HUES64 (cell line): Measurements from ENCODE around the gene PEAK1.
A peak's percentile ranks its signal among the peaks of the same experiment; 100 is the strongest.

Experiments used
- H3K27ac ChIP-seq: 2 replicates; pipeline ENCODE4 v1.7.0; 2013; ENCODE audit warnings: low read depth, low read length, inconsistent platforms
- H3K27me3 ChIP-seq: 2 replicates; pipeline ENCODE4 v1.6.1; 2013; ENCODE audit warnings: mild to moderate bottlenecking, low read length; ENCODE audit not compliant: insufficient read depth
- H3K36me3 ChIP-seq: 2 replicates; pipeline ENCODE4 v1.6.1; 2013; ENCODE audit warnings: mild to moderate bottlenecking, low read length; ENCODE audit not compliant: insufficient read depth
- H3K4me1 ChIP-seq: 2 replicates; pipeline ENCODE4 v1.6.1; 2013; ENCODE audit warnings: mild to moderate bottlenecking, low read length, moderate library complexity; ENCODE audit not compliant: insufficient read depth
- H3K4me3 ChIP-seq: 2 replicates; pipeline ENCODE4 v1.5.1; 2013; ENCODE audit warnings: mild to moderate bottlenecking, low read length, moderate library complexity
- H3K9ac ChIP-seq: 2 replicates; pipeline ENCODE4 v1.6.1; 2013; ENCODE audit warnings: mild to moderate bottlenecking, low read depth, low read length
- H3K9me3 ChIP-seq: 2 replicates; pipeline ENCODE4 v1.6.1; 2013; ENCODE audit warnings: low read depth, low read length; ENCODE audit not compliant: insufficient read depth
- WGBS: fragments of 150-250, 120-280 bp; methylation state at CpG from one replicate; pipeline ENCODE4 v1.1.7; 2013; ENCODE audit warnings: missing lambda C conversion rate; 5-methylcytosine and 5-hydroxymethylcytosine counted together

Gene PEAK1

DNA sequence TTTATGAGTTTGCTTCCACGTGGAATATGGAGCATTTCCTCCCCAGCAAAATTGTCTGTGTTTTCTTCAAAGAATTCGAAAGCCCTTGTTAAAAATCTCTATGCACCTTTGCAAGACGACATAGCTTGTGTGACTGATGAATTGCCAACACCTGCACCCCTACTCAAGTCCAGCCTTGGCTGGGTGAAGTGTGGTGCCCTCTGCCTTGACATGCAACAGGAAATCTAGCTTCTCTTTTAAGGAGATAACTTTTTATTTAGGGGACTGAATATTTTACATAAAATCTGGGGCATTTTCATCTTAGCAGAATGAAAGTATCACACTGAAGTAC lies 1.4 kb upstream of the PEAK1 start:
- H3K9ac ChIP-seq, result peak overlapping the region; percentile 93
- H3K9me3 ChIP-seq, result no peaks in the 10 kb centered on the region
- no peaks in the 10 kb centered on the region for H3K36me3 ChIP-seq
- peaks cover 37% of the 10 kb centered on the region for H3K4me1 ChIP-seq
- peak overlapping the region; percentile 94 for H3K4me3 ChIP-seq
- peak overlapping the region; percentile 92 for H3K27ac ChIP-seq
- H3K27me3 ChIP-seq, result peaks cover 8% of the 10 kb centered on the region
- WGBS, result 2% methylated on average over 3 of the region's 3 CpGs

DNA sequence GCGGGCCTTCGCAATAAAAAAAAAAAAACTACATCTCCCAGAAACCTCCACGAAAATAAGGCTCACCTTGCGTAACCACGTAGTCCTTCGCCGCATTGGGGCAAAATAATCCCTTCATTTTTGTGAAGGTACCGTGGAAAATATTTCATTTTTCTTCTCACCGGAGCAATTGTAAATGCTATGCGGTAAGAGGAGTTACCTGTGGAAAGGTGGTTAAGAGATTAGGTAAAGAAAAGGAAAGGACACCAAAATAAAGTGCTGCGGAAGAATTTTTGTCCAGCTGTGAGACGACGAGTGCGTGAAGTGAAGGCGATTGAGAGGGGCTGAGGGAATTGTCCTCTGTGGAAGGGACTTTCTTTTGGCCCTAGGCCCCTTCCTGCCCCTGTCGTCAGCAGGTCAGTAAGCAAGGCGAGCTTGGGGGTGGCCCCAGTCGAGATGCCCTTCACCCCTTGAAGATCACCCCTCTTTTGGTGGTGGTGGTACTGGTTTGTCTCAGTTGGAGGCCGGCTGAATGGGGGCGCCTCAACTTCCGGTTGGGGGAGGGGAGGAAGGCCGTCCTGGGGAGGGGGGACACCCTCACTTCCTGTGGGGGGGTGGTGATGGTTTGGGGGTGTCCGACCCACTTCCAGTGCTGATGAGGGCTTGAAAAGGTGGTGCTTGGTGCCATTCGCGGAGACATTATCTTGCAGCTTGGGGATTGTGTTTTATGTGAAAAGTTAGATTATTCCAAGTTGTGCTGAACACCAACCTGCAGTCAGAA lies 886 bp upstream of the PEAK1 start, which contains the start of gene HMG20A:
HMG20A (plus strand) TSS at position 279 of the 760 bp plus-strand sequence. CDS start 37,520 bp downstream, outside the sequence.
- Histone ChIP-seq H3K27ac (peak within 1 kb of the TSS; percentile 92), H3K36me3 (no peaks in the 10 kb centered on the region), H3K4me1 (peaks cover 42% of the 10 kb centered on the region), H3K9me3 (no peaks in the 10 kb centered on the region), H3K4me3 (peak within 1 kb of the TSS; percentile 94), H3K27me3 (peaks cover 8% of the 10 kb centered on the region), H3K9ac (peak within 1 kb of the TSS; percentile 93)
- under 1% methylated on average over 24 of the region's 25 CpGs for WGBS

DNA sequence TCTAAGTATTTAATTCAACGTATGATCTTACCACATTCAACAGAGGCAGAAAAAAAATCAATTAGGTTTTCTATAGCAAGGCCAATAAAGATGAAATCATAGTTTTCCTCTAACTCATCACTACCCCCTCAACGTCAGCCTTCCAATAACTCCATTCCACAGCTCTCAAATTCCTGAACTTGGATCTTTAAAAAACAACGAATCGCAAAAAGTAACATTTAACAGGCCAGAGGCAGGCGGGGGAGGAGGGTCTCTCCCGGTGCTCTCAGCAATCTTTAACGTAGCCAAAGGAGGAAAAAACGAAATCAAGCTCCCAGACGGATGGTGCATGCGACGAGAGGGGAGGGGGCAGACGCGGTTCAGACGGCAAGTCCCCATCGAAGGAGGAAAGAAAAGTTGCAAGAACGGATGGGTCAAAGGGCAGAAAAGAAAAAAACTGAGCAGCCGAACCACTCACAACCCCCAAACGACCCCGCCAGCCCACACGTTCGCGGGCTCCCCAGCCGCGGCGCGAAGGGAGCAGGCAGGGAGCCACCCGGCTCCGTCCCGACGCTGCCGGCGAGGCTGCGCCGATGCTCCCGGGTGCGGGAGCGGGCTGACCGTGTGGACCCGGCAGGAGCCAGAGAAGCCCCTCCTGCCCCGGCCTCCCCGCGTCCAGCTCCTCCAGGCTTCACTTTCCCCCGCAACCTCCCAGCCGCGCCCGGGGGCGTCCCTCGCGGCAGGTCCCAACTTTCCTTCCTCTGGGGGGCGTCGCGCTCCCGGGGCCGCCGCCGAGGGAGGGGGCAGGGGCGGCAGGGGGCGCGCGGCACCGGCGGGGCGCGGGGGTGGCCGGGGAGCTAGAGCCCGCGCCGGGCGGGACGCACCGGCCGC lies 703 bp downstream of the PEAK1 start:
- peaks cover 8% of the 10 kb centered on the region for H3K27me3 ChIP-seq
- peaks cover 46% of the 10 kb centered on the region for H3K4me1 ChIP-seq
- H3K36me3 ChIP-seq, result no peaks in the 10 kb centered on the region
- peak overlapping the region; percentile 94 for H3K4me3 ChIP-seq
- H3K9me3 ChIP-seq, result no peaks in the 10 kb centered on the region
- no peak overlapping the region for H3K27ac ChIP-seq
- under 1% methylated on average over 72 of the region's 72 CpGs for WGBS
- H3K9ac ChIP-seq, result peak overlapping the region; percentile 75

DNA sequence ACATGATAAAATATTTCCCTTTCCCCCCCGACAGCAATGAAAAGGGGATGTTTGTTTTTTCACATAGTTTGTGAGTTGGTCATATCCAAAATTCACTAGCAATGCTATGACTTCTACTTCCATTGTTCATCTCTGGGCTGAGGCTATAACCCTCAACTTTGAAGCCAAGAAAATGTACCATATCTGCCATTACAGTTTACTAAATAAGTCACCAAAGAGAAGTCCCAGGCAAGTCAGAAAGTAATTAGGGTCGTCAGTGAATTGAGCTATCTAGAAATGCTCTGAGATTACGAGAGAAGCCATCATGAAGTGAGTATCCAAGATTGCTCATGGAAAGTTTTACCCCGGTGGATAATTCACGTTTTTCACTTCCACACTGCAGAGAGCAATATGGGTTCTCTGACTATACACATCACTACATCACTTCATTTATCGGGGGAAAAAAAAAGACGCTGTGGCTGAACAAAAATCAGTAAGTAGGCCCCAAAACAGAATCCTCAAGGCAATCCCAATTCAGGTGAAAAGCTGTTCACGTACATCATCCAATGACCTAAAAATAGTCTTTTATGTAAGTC lies 1.4 kb downstream of the PEAK1 start:
- Histone ChIP-seq H3K9me3 (no peaks in the 10 kb centered on the region), H3K4me1 (peaks cover 41% of the 10 kb centered on the region), H3K4me3 (peak overlapping the region; percentile 94), H3K27me3 (peaks cover 8% of the 10 kb centered on the region), H3K9ac (peak overlapping the region; percentile 75; the same call in 1 of the 2 replicates), H3K36me3 (no peaks in the 10 kb centered on the region), H3K27ac (no peak overlapping the region)
- 51% methylated on average over 6 of the region's 8 CpGs for WGBS

DNA sequence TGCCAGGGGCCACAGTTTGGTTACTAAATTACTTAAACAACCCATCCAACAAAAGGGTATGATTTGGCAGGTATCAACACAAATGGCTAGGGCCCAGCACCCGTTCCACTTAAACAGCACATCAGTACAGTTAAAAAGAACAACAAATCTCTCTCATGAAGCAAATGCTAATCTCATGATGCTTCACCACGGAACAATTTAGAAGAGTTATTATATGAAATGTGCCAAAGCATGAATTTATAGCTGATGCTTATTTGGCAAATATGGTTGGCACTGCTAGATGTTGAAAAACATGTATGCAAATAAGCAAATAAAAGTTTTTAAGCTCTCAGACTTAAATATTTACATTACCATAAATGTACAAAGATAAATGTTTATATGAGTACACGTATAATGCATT lies 2.3 kb downstream of the PEAK1 start:
- Histone ChIP-seq H3K9ac (no peak overlapping the region), H3K36me3 (no peaks in the 10 kb centered on the region), H3K27me3 (peaks cover 8% of the 10 kb centered on the region), H3K4me3 (no peak overlapping the region), H3K4me1 (peaks cover 40% of the 10 kb centered on the region), H3K27ac (no peak overlapping the region), H3K9me3 (no peaks in the 10 kb centered on the region)
- WGBS, result 81% methylated on average over 3 of the region's 3 CpGs

DNA sequence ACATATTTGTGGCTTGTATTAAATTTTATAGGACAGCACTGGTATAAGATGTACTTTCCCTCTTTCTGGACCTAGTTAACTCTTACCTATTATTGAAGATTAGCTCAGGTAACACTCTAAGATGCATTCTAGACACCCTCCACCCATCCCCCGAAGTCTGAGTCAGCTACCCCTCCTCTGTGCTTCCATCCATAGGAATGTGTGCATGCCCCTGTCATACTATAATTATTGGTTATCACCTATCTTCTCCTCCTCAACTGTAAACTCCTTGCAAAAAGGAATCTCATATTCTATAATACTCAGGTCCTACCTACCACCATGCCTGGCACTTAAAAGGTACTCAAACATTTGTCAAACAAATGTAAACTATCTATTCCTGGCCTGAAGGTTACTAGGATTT lies 3.0 kb downstream of the PEAK1 start:
- Histone ChIP-seq H3K27ac (no peak overlapping the region), H3K27me3 (peaks cover 8% of the 10 kb centered on the region), H3K4me1 (peaks cover 40% of the 10 kb centered on the region), H3K36me3 (no peaks in the 10 kb centered on the region), H3K9ac (no peak overlapping the region), H3K4me3 (no peak overlapping the region), H3K9me3 (no peaks in the 10 kb centered on the region)
- 83% methylated on average over 1 of the region's 1 CpG for WGBS

DNA sequence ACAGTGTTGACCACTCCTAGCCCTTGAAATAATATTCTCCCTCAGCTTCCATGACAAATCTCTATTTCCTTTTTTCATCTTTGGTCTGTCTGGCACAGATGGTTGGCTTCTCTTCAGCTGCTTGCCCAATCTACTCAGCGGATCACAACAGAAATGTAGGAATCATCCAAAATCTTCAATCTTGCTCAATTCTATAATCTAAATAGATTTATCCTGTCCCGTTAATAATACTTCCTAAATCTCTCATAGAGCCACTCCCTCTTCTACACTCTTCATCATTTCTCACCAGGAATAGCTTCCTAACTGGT lies 3.8 kb downstream of the PEAK1 start:
- H3K4me3 ChIP-seq, result no peak overlapping the region
- peaks cover 8% of the 10 kb centered on the region for H3K27me3 ChIP-seq
- peaks cover 34% of the 10 kb centered on the region for H3K4me1 ChIP-seq
- WGBS, result 78% methylated on average over 2 of the region's 2 CpGs
- H3K27ac ChIP-seq, result no peak overlapping the region
- no peaks in the 10 kb centered on the region for H3K9me3 ChIP-seq
- no peak overlapping the region for H3K9ac ChIP-seq
- no peaks in the 10 kb centered on the region for H3K36me3 ChIP-seq

DNA sequence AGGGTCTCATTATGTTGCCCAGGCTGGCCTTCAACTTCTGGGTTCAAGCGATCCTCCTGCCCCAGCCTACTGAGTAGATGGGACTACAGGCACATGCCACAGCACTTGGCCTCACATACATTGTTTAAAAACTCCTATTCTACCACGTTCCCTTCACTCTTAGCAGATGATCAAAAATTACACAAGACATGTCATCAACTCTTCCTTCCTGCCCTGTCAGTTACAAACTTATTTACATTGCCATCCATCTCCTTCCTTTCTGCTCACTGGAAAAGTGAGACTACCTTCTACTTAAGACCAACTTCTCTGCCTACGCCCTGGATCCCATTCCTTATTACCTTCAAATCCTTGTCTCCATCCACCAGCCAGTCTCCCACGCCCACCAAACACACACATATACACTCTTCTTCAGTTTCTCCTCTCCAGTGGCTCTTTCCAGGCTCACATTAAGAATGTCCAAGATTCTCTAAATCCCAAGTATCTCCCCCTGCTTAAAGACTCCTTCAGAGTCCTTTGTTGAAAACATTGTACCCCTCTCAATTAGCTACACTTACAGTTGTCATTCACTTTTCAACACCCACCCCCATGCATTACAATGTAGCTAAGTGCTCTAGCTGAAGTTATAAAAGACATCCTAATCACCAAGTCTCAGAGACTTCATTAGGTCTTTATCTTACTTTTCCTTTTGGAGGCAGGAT lies 4.3 kb downstream of the PEAK1 start:
- Histone ChIP-seq H3K9me3 (no peaks in the 10 kb centered on the region), H3K4me3 (no peak overlapping the region), H3K27ac (no peak overlapping the region), H3K4me1 (peaks cover 34% of the 10 kb centered on the region), H3K36me3 (no peaks in the 10 kb centered on the region), H3K9ac (no peak overlapping the region), H3K27me3 (peaks cover 8% of the 10 kb centered on the region)
- 80% methylated on average over 4 of the region's 4 CpGs for WGBS

DNA sequence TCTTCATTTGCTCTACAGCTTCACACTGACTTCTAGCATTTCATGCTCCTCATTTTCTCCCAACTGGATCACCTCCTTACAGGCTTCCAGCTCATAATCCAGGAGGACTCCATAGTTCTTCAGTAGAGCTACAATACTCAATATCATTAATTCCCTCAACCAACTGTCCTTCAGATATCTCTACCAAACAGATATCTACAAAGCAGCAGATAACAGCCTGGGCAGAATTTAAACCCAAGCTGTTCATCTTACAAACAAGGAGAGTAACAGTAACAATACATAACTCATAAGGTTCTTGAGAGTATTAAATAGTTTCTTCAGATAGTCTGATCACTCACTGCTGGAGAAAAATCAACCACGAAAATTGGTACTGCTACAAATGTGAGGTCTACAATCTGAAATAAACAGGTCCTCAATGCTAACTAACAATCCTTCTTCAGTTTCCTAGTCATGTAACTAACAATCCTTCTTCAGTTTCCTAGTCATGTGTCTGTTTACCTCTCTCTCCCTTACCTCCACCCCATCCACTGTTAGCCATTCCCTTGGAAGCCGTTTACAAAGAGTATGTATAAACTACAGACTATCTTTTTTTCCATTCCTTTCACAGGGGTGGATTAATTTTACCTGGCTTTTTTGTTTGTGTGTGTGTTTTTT lies 5.0 kb downstream of the PEAK1 start:
- no peak overlapping the region for H3K27ac ChIP-seq
- H3K4me3 ChIP-seq, result no peak overlapping the region
- H3K9ac ChIP-seq, result no peak overlapping the region
- H3K9me3 ChIP-seq, result no peaks in the 10 kb centered on the region
- peaks cover 34% of the 10 kb centered on the region for H3K4me1 ChIP-seq
- no peaks in the 10 kb centered on the region for H3K36me3 ChIP-seq
- H3K27me3 ChIP-seq, result peaks cover 8% of the 10 kb centered on the region
- 88% methylated on average over 2 of the region's 2 CpGs for WGBS

DNA sequence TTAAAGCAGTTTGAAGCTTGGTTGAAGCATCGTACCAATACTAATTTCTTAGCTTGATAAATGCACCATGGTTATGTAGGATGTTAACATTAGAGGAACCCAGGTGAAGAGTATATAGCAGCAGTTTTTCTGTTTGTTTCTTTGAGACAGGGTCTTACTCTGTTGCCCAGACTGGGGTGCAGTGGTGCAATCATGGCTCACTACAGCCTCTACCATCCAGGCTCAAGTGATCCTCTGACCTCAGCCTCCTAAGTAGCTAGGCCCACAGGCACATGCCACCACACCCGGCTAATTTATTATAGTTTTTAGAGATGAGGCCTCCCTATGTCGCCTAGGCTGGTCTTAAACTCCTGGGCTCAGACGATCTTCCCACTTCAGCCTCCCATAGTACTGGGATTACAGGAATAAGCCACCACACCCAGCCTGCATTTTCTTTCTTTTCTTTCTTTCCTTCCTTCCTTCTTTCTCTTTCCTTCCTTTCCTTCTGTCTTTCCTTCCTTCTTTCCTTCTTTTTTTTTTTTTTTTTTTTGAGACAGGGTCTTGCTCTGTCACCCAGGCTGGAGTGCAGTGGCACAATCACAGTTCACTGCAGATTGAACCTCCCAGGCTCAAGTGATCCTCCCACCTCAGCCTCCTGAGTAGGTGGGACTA lies 6.1 kb downstream of the PEAK1 start:
- H3K9ac ChIP-seq, result no peak overlapping the region
- no peaks in the 10 kb centered on the region for H3K36me3 ChIP-seq
- peaks cover 7% of the 10 kb centered on the region for H3K27me3 ChIP-seq
- no peak overlapping the region for H3K27ac ChIP-seq
- peaks cover 39% of the 10 kb centered on the region for H3K4me1 ChIP-seq
- 97% methylated on average over 4 of the region's 4 CpGs for WGBS
- no peaks in the 10 kb centered on the region for H3K9me3 ChIP-seq
- no peak overlapping the region for H3K4me3 ChIP-seq
